Activated B cell treated with CpG ODN at 0.5 μM for 24 hours (primary cell): ENCODE results near the gene SLC38A9. TPM values are rescaled to one million over a fixed set of nuclear protein-coding genes. Genes with fewer than 3 reads are reported as not detected.

ENCODE experiments used
- ATAC-seq: fragments of 200-7000 bp; cut with Tn5 transposase; one replicate; pipeline ENCODE4 v1.10.0; 2021; ENCODE audit warnings: low read depth, mild to moderate bottlenecking, moderate library complexity
- CTCF ChIA-PET: fragments of 350-600 bp; sonication (Branson Sonifier 250); formaldehyde crosslinking; loops from one replicate; lab custom pipeline; 2021; ENCODE audit warnings: antibody characterized with exemption; lab: Charles Lee
- POLR2A ChIA-PET: fragments of 350-600 bp; sonication (Branson Sonifier 250); formaldehyde crosslinking; loops from one replicate; lab custom pipeline; 2021; ENCODE audit warnings: antibody characterized with exemption; lab: Charles Lee
- DNase-seq: peaks from one replicate; pipeline ENCODE4 v3.0.0; 2022
- H3K27ac Mint-ChIP-seq: one replicate; pipeline ENCODE4 v1.8.0; 2020; ENCODE audit warnings: mixed read lengths
- H3K27me3 Mint-ChIP-seq: one replicate; pipeline ENCODE4 v1.8.0; 2021; ENCODE audit warnings: mixed read lengths
- H3K36me3 Mint-ChIP-seq: one replicate; pipeline ENCODE4 v1.8.0; 2021; ENCODE audit warnings: low read depth, mixed read lengths
- H3K4me1 Mint-ChIP-seq: one replicate; pipeline ENCODE4 v1.8.0; 2021; ENCODE audit warnings: mixed read lengths
- H3K4me3 Mint-ChIP-seq: one replicate; pipeline ENCODE4 v1.8.0; 2020; ENCODE audit warnings: mild to moderate bottlenecking, mixed read lengths
- H3K9me3 Mint-ChIP-seq: one replicate; pipeline ENCODE4 v1.8.0; 2020; ENCODE audit warnings: mixed read lengths
- intact Hi-C: fragments of 100-400 bp; cut with micrococcal nuclease; formaldehyde crosslinking; loops from one replicate; pipeline ENCODE4 v1.15.1; 2024
- total RNA-seq: library from RNA; stranded (reverse); gene quantifications from 2 replicates; pipeline ENCODE4 v1.2.3, GENCODE V29; 2022
- TF ChIP-seq, protein P1 (sequence below): fragments of 200-600 bp; IDR thresholded peaks from one replicate; pipeline ENCODE4 v1.8.0; 2022; ENCODE audit warnings: antibody characterized with exemption, mild to moderate bottlenecking

Gene SLC38A9
- total RNA-seq, 1 donor from 2014 or later, result 29.9 TPM

DNA sequence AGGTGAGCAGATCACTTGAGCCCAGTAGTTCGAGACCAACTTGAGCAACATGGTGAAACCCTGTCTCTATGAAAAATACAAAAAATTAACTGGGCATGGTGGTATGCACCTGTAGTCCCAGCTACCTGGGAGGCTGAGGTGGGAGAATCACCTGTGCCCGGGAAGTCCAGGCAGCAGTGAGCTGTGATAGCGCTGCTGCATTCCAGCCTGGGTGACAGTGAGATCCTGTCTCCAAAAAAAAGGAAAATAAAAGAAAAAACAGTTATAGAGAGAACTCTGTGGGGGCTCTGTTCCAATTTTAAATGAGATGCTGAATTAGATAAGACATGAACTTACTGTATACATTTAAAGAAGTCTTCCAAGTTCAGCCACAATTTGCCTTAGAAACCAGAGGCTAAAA lies 44.2 kb downstream of the SLC38A9 start:
- Mint-ChIP-seq H3K36me3 (peaks cover 31% of the 10 kb centered on the region), H3K4me1 (peaks cover 8% of the 10 kb centered on the region), H3K4me3 (no peak overlapping the region), H3K27ac (no peak overlapping the region), H3K9me3 (peaks cover 3% of the 10 kb centered on the region), H3K27me3 (no peaks in the 10 kb centered on the region)
- ATAC-seq (no peak), DNase-seq (no peak)
- ChIA-PET POLR2A (no interaction called here), CTCF (no interaction called here)
- intact Hi-C loops, result no loop called here
- TF ChIP-seq, protein P1, sequence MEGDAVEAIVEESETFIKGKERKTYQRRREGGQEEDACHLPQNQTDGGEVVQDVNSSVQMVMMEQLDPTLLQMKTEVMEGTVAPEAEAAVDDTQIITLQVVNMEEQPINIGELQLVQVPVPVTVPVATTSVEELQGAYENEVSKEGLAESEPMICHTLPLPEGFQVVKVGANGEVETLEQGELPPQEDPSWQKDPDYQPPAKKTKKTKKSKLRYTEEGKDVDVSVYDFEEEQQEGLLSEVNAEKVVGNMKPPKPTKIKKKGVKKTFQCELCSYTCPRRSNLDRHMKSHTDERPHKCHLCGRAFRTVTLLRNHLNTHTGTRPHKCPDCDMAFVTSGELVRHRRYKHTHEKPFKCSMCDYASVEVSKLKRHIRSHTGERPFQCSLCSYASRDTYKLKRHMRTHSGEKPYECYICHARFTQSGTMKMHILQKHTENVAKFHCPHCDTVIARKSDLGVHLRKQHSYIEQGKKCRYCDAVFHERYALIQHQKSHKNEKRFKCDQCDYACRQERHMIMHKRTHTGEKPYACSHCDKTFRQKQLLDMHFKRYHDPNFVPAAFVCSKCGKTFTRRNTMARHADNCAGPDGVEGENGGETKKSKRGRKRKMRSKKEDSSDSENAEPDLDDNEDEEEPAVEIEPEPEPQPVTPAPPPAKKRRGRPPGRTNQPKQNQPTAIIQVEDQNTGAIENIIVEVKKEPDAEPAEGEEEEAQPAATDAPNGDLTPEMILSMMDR, result no peak

DNA sequence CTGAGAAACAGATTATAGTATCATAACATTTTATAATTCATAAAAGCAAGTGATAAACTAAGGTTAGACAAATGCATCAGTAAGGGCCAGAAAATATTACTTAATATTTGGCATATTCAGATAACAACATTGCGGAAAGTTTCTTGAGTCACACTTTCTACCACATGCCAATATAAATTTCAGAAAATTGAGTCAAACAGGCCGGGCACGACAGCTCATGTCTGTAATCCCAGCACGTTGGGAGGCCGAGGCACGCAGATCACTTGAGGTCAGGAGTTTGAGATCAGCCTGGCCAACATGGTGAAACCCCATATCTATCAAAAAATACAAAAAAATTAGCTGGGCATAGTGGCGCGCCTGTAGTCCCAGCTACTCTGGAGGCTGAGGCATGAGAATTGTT lies 47.1 kb downstream of the SLC38A9 start:
- ChIA-PET CTCF (no interaction called here), POLR2A (no interaction called here)
- Mint-ChIP-seq H3K4me1 (peaks cover 8% of the 10 kb centered on the region), H3K4me3 (no peak overlapping the region), H3K9me3 (peaks cover 2% of the 10 kb centered on the region), H3K36me3 (peaks cover 28% of the 10 kb centered on the region), H3K27ac (no peak overlapping the region), H3K27me3 (no peaks in the 10 kb centered on the region)
- no peak for ATAC-seq
- intact Hi-C loops, result no loop called here
- no peak for DNase-seq
- TF ChIP-seq, protein P1, result no peak

DNA sequence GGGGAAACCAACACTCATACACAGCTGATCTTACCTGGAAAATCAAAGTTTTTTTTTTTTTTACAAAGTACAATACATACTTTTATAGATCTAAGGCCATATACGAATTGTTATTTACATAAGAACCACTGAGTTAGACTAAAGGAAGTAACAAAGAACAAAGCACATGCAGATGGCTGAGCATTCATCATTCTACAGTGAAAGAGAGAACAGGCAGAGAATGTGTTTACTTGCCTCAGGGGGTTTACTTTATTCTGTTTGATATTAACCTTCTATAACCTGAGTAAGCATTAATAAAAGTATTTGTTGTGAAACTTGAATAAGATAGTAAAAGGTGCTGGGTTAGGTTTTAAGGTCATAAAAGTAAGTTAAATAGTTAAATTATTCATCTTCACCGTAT lies 54.7 kb downstream of the SLC38A9 start:
- ATAC-seq (no peak), DNase-seq (no peak)
- no peaks in the 10 kb centered on the region for H3K27me3 Mint-ChIP-seq
- ChIA-PET CTCF (no interaction called here), POLR2A (no interaction called here)
- H3K4me3 Mint-ChIP-seq, result no peak overlapping the region
- H3K9me3 Mint-ChIP-seq, result no peaks in the 10 kb centered on the region
- TF ChIP-seq, protein P1, result no peak
- H3K4me1 Mint-ChIP-seq, result no peaks in the 10 kb centered on the region
- no peak overlapping the region for H3K27ac Mint-ChIP-seq
- H3K36me3 Mint-ChIP-seq, result peaks cover 25% of the 10 kb centered on the region
- intact Hi-C loops, result no loop called here

DNA sequence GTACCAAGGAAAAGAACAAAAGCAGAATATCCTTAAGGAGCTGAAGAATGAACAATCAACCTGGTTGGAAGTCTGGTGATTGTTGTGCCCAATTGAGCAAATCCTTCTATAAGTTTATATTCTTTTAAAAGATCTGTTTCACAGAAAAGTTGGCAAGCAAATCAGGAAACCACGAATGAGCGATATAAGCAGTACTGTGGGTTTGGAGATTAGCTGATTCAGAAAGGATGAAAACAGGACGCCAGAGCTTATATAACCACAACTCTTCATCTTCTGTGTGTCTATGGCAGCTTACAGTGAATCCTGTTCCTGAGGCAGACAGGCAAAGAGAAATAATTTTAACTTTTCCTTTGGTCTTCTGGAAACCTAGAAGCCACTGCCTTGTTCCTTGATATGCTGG lies 61.7 kb downstream of the SLC38A9 start:
- intact Hi-C loops, result no loop called here
- Mint-ChIP-seq H3K4me3 (no peak overlapping the region), H3K4me1 (no peaks in the 10 kb centered on the region), H3K27ac (no peak overlapping the region), H3K9me3 (no peaks in the 10 kb centered on the region), H3K36me3 (peaks cover 56% of the 10 kb centered on the region), H3K27me3 (no peaks in the 10 kb centered on the region)
- ChIA-PET CTCF (no interaction called here), POLR2A (no interaction called here)
- TF ChIP-seq, protein P1, result no peak
- ATAC-seq (no peak), DNase-seq (no peak)

DNA sequence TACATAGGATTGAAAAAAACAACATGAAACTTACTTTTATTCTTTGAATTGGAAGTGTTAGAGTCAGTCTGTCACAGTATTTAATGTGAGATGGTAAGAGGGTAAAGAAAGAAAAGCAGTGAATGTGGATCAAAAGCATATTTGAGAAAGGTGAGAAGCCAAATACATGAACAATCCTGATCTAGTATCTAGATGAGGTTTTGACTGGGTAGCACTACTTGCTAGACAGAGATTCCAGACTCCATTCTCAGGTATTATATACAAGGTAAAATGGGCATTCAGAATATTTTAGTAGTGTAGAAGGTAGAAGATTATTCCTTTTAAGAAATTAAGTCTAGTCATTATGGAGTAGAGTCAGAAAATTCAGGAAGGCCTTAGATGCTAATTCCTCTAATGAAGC lies 62.2 kb downstream of the SLC38A9 start:
- Mint-ChIP-seq H3K27me3 (no peaks in the 10 kb centered on the region), H3K27ac (no peak overlapping the region), H3K9me3 (no peaks in the 10 kb centered on the region), H3K4me3 (no peak overlapping the region), H3K36me3 (peaks cover 56% of the 10 kb centered on the region), H3K4me1 (no peaks in the 10 kb centered on the region)
- POLR2A ChIA-PET, result no interaction called here
- intact Hi-C loops, result no loop called here
- no peak for DNase-seq
- ATAC-seq, result no peak
- TF ChIP-seq, protein P1, result no peak
- CTCF ChIA-PET, result no interaction called here
